NCI-H345 (cell line): Measurements from ENCODE around the gene IFT27.
"Not testable (repeated sequence)": the region's sequence is repeated elsewhere in the genome, so short reads cannot be mapped to it uniquely, and the experiment has no call there.

ENCODE experiments used
- DNase-seq: peaks from one replicate; lab custom pipeline; 2025; lab: John Stamatoyannopoulos, UW

The IFT27 gene

GRCh38 chr22:36744413-36744765 lies 31.5 kb downstream of the IFT27 start:
- no peak for DNase-seq

GRCh38 chr22:36743591-36744412 lies 32.1 kb downstream of the IFT27 start:
- DNase-seq, result no peak

GRCh38 chr22:36743011-36743410 lies 32.9 kb downstream of the IFT27 start:
- DNase-seq, result no peak

GRCh38 chr22:36741968-36742367 lies 34.0 kb downstream of the IFT27 start:
- DNase-seq, result no peak

GRCh38 chr22:36741204-36741793 lies 34.6 kb downstream of the IFT27 start:
- DNase-seq, result no peak

- DNase-seq, result no peak
Measured at GRCh38 chr22:36740716-36741115, 35.2 kb downstream of the IFT27 start.

- no peak for DNase-seq
Measured at GRCh38 chr22:36739185-36739584, 36.7 kb downstream of the IFT27 start.

GRCh38 chr22:36738416-36739020 lies 37.4 kb downstream of the IFT27 start:
- no peak for DNase-seq

GRCh38 chr22:36737776-36738175 lies 38.1 kb downstream of the IFT27 start:
- no peak for DNase-seq

GRCh38 chr22:36736701-36737320 lies 39.1 kb downstream of the IFT27 start:
- DNase-seq, result no peak

GRCh38 chr22:36734171-36735058 lies 41.5 kb downstream of the IFT27 start:
- no peak for DNase-seq

- no peak for DNase-seq
Measured at GRCh38 chr22:36733271-36733670, 42.6 kb downstream of the IFT27 start.

GRCh38 chr22:36732609-36733008 lies 43.3 kb downstream of the IFT27 start:
- no peak for DNase-seq

GRCh38 chr22:36731916-36732315 lies 44.0 kb downstream of the IFT27 start:
- no peak for DNase-seq

GRCh38 chr22:36731321-36731720 lies 44.6 kb downstream of the IFT27 start:
- not testable (repeated sequence) for DNase-seq

- DNase-seq, result no peak
Measured at GRCh38 chr22:36730176-36730858, 45.6 kb downstream of the IFT27 start.

GRCh38 chr22:36729321-36729720 lies 46.6 kb downstream of the IFT27 start:
- DNase-seq, result no peak

GRCh38 chr22:36728505-36728904 lies 47.4 kb downstream of the IFT27 start:
- DNase-seq, result no peak

GRCh38 chr22:36727927-36728488 lies 47.9 kb downstream of the IFT27 start:
- DNase-seq, result no peak

GRCh38 chr22:36727110-36727509 lies 48.8 kb downstream of the IFT27 start:
- no peak for DNase-seq

- DNase-seq, result no peak
Measured at GRCh38 chr22:36726007-36726380, 49.9 kb downstream of the IFT27 start.
